Activated CD8-positive, alpha-beta T cell treated with anti-CD3 and anti-CD28 coated beads for 36 hours (primary cell): ENCODE measurements around the gene PGPEP1. TPM values are rescaled to one million over a fixed set of nuclear protein-coding genes. Genes with fewer than 3 reads are reported as not detected.

Experiments
- ATAC-seq: fragments of 200-7000 bp; cut with Tn5 transposase; one replicate; pipeline ENCODE4 v1.10.0; 2021; ENCODE audit warnings: mild to moderate bottlenecking, moderate library complexity
- CTCF ChIA-PET: fragments of 350-600 bp; sonication (Branson Sonifier 250); formaldehyde crosslinking; loops from one replicate; lab custom pipeline; 2021; ENCODE audit warnings: antibody characterized with exemption; lab: Charles Lee
- POLR2A ChIA-PET: fragments of 350-600 bp; sonication (Branson Sonifier 250); formaldehyde crosslinking; loops from one replicate; lab custom pipeline; 2021; ENCODE audit warnings: antibody characterized with exemption; lab: Charles Lee
- DNase-seq: peaks from one replicate; pipeline ENCODE4 v3.0.0-alpha.2; 2020
- H3K27ac Mint-ChIP-seq: one replicate; pipeline ENCODE4 v1.8.0; 2021; ENCODE audit warnings: mild to moderate bottlenecking, mixed read lengths
- H3K27me3 Mint-ChIP-seq: one replicate; pipeline ENCODE4 v1.8.0; 2021; ENCODE audit warnings: mixed read lengths
- H3K36me3 Mint-ChIP-seq: one replicate; pipeline ENCODE4 v1.8.0; 2021; ENCODE audit warnings: low read depth, mixed read lengths
- H3K4me1 Mint-ChIP-seq: one replicate; pipeline ENCODE4 v1.8.0; 2021; ENCODE audit warnings: low read depth, mixed read lengths
- H3K4me3 Mint-ChIP-seq: one replicate; pipeline ENCODE4 v1.8.0; 2021; ENCODE audit warnings: mild to moderate bottlenecking, moderate library complexity, mixed read lengths
- H3K9me3 Mint-ChIP-seq: one replicate; pipeline ENCODE4 v1.8.0; 2021; ENCODE audit warnings: mixed read lengths
- intact Hi-C: fragments of 100-400 bp; cut with micrococcal nuclease; formaldehyde crosslinking; loops from one replicate; pipeline ENCODE4 v1.10.0; 2022
- total RNA-seq, 2 experiments: library from RNA; stranded (reverse); gene quantifications; one replicate each; pipeline ENCODE4 v1.2.3, GENCODE V29; 2021
- TF ChIP-seq, protein P1 (sequence below): fragments of 200-600 bp; IDR thresholded peaks from one replicate; pipeline ENCODE4 v1.8.0; 2022; ENCODE audit warnings: antibody characterized with exemption, mild to moderate bottlenecking

The PGPEP1 gene
- total RNA-seq, 2 experiments from 2014 or later = 21.7 to 23.9 TPM

DNA sequence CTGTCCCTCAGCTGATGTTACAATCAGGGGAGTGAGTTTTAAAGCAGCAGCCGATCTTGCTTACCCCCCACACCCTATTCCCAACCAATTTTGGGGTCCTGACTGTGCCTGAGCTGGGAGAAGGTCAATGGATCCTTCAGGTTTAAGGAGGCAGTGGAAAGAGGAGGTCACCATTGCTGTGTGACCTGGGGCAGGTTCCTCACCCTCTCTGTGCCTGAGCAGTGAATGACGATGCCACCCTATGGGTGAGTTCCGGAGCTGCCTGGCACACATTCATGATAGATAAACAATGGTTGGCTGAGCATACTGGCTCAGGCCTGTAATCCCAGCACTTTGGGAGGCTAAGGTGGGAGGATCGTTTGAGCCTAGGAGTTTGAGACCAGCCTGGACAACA lies 38.7 kb upstream of the PGPEP1 start:
- peaks cover 44% of the 10 kb centered on the region for H3K36me3 Mint-ChIP-seq
- intact Hi-C loops = no loop called here
- POLR2A ChIA-PET = interaction anchor here (1.0 to 23.1 kb wide), 5 partner anchors 10 to 336 kb away, joined by 3 to 592 read pairs (median 74); partner anchors contain the start of genes JUND and LSM4
- peaks cover 47% of the 10 kb centered on the region for H3K4me1 Mint-ChIP-seq
- TF ChIP-seq, protein P1, sequence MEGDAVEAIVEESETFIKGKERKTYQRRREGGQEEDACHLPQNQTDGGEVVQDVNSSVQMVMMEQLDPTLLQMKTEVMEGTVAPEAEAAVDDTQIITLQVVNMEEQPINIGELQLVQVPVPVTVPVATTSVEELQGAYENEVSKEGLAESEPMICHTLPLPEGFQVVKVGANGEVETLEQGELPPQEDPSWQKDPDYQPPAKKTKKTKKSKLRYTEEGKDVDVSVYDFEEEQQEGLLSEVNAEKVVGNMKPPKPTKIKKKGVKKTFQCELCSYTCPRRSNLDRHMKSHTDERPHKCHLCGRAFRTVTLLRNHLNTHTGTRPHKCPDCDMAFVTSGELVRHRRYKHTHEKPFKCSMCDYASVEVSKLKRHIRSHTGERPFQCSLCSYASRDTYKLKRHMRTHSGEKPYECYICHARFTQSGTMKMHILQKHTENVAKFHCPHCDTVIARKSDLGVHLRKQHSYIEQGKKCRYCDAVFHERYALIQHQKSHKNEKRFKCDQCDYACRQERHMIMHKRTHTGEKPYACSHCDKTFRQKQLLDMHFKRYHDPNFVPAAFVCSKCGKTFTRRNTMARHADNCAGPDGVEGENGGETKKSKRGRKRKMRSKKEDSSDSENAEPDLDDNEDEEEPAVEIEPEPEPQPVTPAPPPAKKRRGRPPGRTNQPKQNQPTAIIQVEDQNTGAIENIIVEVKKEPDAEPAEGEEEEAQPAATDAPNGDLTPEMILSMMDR = no peak
- H3K27ac Mint-ChIP-seq = peak overlapping the region; percentile 75
- CTCF ChIA-PET = interaction anchor here (0.9 to 7.6 kb wide), 2 partner anchors 22 to 27 kb away, joined by 4 to 166 read pairs; partner anchors contain the start of gene JUND
- ATAC-seq (no peak), DNase-seq (no peak)
- no peaks in the 10 kb centered on the region for H3K27me3 Mint-ChIP-seq
- H3K9me3 Mint-ChIP-seq = no peaks in the 10 kb centered on the region
- peak overlapping the region; percentile 32 for H3K4me3 Mint-ChIP-seq

- peak; percentile 2 for ATAC-seq
- intact Hi-C loops = loop anchor here (2.0 kb wide), 2 partner anchors 13 to 25 kb away; no protein-coding TSS in a partner anchor
- TF ChIP-seq, protein P1 = no peak
- DNase-seq = no peak
- Mint-ChIP-seq H3K36me3 (peaks cover 49% of the 10 kb centered on the region), H3K27me3 (no peaks in the 10 kb centered on the region), H3K27ac (peak overlapping the region; percentile 96), H3K9me3 (no peaks in the 10 kb centered on the region), H3K4me1 (peaks cover 43% of the 10 kb centered on the region), H3K4me3 (peak overlapping the region; percentile 92)
- CTCF ChIA-PET = interaction anchor here (1.0 to 7.6 kb wide), 9 partner anchors 12 to 107 kb away, joined by 3 to 166 read pairs (median 8); partner anchors contain the start of genes JUND and LSM4
- POLR2A ChIA-PET = interaction anchor here (0.9 to 23.1 kb wide), 6 partner anchors 12 to 539 kb away, joined by 3 to 592 read pairs (median 40); partner anchors contain the start of genes JUND and LSM4
Observed at GRCh38 chr19:18304208-18304457, 36.3 kb upstream of the PGPEP1 start.

DNA sequence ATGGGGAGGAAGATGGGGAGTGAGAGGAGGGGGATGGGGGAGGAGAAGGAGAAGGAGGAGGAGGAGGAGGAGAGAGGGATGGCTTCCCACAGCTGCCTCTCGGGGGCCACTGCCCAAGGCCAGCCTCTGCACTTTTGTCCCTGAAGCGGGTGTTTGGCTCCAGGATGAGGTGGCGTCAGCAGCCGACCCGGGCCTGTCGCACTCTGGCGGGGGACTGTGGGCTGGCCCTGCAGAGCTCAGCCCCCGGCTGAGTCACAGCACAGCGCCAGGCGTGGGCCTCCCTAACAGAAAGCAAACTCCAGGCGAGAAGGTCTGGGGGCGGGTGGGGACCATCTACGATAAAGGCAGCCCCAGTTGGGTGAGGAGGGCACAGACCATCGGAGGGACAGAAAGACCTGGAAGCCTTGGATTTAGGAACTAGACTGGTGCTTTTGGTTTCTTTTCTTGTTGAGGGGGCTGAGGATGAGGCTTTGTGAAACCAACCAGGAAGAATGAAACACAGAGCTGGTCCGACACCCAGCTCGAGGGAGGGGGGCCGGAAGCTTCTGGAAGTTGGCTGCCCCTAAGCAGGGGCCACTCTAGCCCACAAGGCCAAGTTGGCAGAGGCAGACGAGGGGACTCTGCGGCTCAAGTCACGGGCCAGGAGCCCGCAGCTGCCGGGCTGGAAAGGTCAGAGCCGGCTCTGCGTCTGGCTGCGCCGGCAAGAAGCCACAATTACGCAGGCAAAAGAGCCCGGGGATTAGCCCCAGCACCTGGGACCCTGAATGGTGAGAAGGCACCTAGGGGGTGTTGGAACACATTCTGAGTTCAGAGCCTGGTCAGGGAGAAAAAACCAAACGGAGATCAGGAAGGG lies 35.7 kb upstream of the PGPEP1 start:
- ChIA-PET POLR2A (interaction anchor here (0.7 to 23.1 kb wide), 11 partner anchors 13 to 538 kb away, joined by 3 to 592 read pairs (median 4); partner anchors contain the start of genes JUND and LSM4), CTCF (interaction anchor here (1.0 to 7.6 kb wide), 11 partner anchors 11 to 106 kb away, joined by 3 to 166 read pairs (median 8); partner anchors contain the start of genes JUND and LSM4)
- peak; percentile 77 for ATAC-seq
- TF ChIP-seq, protein P1 = no peak
- DNase-seq = peak; percentile 96
- H3K27ac Mint-ChIP-seq = peak overlapping the region; percentile 96
- intact Hi-C loops = loop anchor here (2.0 kb wide), 2 partner anchors 14 to 26 kb away; no protein-coding TSS in a partner anchor
- H3K36me3 Mint-ChIP-seq = peaks cover 46% of the 10 kb centered on the region
- H3K9me3 Mint-ChIP-seq = no peaks in the 10 kb centered on the region
- H3K27me3 Mint-ChIP-seq = no peaks in the 10 kb centered on the region
- peaks cover 40% of the 10 kb centered on the region for H3K4me1 Mint-ChIP-seq
- H3K4me3 Mint-ChIP-seq = peak overlapping the region; percentile 92

DNA sequence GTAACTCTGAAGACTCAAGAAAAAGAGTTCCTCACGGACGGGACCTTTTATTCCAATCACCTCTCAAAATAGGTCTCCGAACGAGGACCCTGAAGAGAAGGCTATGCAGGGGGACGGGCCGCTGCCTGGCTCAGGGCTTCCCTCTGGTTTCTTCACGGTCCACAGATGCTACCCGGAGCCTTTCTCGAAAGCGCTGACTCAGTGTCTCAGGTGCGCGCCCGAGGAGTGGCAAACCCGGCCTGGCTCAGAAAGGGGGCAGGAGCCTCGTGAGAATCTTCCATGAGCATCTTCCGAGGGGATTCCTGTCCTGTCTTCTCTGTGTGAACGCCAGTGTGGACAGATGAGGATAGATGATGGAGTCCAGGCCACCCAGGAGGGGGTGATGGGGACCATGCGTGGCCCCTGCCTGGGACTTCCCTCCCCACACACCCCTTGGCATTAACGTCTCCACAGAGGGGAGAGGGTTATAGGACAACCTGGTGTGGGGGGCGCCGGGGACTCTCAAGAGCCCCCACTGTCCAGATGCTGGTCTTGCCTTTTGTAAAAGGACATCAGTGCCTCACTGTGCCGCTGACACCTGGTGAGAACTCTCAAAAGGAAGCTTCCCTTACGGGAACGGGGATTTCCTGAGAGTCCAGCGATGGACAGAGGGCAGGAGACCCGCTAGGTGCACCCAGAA lies 34.0 kb upstream of the PGPEP1 start:
- Mint-ChIP-seq H3K4me1 (peaks cover 44% of the 10 kb centered on the region), H3K9me3 (no peaks in the 10 kb centered on the region)

More for the DNA sequence above, 34.0 kb upstream of the PGPEP1 start:
- ChIA-PET CTCF (interaction anchor here (0.8 to 3.4 kb wide), 7 partner anchors 11 to 28 kb away, joined by 5 to 34 read pairs (median 5); no protein-coding TSS in a partner anchor), POLR2A (interaction anchor here (1.0 to 23.1 kb wide), 7 partner anchors 12 to 27 kb away, joined by 4 to 592 read pairs (median 7); partner anchors contain the start of genes JUND and LSM4)
- no peaks in the 10 kb centered on the region for H3K27me3 Mint-ChIP-seq
- H3K27ac Mint-ChIP-seq = peak overlapping the region; percentile 96
- ATAC-seq (no peak), DNase-seq (no peak)
- peak overlapping the region; percentile 92 for H3K4me3 Mint-ChIP-seq
- intact Hi-C loops = no loop called here
- H3K36me3 Mint-ChIP-seq = peaks cover 55% of the 10 kb centered on the region
- TF ChIP-seq, protein P1 = no peak
